ENCODE results near the gene TPR.

TPR gene

DNA sequence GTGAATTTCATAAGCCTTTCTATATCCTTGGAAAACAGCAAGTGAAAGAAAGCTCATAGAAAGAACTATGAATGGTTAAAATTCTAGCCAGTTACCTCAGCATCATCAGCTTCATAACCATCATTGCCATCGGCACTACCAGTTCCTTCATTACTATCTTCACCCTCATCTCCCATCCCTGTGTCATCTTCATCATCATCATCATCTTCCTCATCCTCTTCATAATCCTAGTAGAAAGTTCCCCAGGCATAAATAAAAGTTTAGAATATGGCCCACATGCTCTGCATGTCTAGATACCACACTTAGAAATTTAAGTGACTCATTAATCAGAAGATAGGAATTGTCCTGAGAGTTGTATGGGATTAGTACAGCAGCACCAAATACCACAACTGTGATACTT is 49.0 kb downstream of the TPR start:
- DNase-seq = no peak

DNA sequence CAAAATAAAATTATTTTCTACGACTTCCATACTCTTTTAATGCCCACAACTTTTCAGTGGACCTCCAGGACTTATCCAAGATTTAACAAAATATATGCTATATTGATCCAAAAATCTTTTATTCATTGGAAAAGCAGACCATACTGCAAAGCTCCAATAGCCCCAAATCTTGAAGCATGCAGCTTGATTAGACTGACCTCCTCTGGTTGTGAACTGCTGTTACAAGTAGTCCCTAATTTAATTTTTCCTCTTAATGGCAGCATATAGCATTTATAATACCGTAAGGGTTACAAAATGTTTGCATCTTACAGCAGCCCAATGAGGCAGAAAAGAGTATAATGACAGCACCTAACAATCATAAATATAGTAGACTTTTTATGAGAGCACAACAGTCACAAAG is 49.8 kb downstream of the TPR start:
- DNase-seq = peak; percentile 20

GRCh38 chr1:186323865-186324264 is 51.2 kb downstream of the TPR start:
- no peak for DNase-seq

DNA sequence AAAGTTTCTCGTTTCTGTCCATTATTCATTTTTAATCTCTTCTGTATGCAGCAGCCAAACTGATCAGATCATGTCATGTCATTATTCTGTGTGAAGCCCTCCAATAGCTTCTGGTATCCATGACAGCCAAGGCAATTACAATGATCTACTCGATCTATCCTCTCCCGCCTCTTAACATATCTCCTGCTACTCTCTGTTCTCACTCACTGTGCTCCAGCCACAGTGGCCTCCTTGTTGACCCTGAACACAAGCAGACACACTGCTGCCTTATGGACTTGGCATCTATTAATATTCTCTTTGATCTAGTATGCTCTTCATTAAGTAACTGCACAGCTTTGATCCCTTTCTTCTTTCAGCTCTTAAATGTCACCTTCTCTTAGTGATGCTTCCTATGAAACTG is 59.5 kb downstream of the TPR start:
- no peak for DNase-seq

DNA sequence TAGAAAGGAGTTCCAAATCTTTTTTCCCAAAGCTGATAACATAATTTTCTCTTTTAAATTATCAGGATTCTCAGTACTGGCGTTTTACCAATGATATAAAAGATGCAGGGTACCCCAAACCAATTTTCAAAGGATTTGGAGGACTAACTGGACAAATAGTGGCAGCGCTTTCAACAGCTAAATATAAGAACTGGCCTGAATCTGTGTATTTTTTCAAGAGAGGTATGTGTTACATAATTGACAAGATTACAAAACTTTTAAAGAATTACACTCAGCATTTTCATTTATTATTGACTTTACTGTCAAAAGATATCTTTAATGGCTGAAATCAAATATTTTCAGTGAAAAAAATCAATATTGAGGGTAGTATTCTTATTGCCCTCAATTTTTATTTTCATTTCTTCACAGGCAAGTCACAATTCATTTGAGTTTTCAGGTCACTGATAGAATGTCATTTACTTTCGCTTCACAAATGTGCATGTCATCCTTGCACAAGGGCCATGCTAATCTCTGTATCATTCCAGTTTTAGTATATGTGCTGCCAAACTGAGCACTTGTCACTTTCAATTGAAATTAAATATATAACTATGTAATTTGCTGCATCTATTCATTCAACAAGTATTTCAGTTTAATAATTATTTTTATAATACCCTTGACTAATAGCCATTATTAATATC is 63.5 kb downstream of the TPR start:
- no peak for DNase-seq

DNA sequence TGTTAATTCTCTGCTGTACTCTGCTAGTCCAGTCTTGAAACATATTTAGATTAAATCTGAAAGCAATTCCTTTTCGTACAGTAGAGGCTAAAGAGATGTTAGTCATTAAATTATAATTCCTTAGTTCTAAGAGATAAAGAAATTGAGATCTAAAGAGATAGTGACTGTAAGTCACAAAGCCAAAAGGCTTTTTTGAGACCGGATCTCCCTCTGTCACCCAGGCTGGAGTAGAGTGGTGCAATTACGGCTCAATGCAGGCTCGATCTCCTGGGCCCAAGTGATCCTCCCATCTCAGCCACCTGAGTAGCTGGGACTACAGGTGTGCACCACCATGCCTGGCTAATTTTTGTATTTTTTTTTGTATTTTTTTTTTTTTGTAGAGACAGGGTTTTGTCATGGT is 64.7 kb downstream of the TPR start:
- no peak for DNase-seq

DNA sequence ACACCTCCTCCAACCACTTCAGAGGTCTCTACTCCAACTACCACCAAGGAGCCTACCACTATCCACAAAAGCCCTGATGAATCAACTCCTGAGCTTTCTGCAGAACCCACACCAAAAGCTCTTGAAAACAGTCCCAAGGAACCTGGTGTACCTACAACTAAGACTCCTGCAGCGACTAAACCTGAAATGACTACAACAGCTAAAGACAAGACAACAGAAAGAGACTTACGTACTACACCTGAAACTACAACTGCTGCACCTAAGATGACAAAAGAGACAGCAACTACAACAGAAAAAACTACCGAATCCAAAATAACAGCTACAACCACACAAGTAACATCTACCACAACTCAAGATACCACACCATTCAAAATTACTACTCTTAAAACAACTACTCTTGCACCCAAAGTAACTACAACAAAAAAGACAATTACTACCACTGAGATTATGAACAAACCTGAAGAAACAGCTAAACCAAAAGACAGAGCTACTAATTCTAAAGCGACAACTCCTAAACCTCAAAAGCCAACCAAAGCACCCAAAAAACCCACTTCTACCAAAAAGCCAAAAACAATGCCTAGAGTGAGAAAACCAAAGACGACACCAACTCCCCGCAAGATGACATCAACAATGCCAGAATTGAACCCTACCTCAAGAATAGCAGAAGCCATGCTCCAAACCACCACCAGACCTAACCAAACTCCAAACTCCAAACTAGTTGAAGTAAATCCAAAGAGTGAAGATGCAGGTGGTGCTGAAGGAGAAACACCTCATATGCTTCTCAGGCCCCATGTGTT is 66.6 kb downstream of the TPR start:
- DNase-seq = no peak

- DNase-seq = no peak
These were observed 67.6 kb downstream of the TPR start for GRCh38 chr1:186307445-186307844.

DNA sequence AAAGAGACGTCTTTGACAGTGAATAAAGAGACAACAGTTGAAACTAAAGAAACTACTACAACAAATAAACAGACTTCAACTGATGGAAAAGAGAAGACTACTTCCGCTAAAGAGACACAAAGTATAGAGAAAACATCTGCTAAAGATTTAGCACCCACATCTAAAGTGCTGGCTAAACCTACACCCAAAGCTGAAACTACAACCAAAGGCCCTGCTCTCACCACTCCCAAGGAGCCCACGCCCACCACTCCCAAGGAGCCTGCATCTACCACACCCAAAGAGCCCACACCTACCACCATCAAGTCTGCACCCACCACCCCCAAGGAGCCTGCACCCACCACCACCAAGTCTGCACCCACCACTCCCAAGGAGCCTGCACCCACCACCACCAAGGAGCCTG is 68.5 kb downstream of the TPR start:
- no peak for DNase-seq

DNA sequence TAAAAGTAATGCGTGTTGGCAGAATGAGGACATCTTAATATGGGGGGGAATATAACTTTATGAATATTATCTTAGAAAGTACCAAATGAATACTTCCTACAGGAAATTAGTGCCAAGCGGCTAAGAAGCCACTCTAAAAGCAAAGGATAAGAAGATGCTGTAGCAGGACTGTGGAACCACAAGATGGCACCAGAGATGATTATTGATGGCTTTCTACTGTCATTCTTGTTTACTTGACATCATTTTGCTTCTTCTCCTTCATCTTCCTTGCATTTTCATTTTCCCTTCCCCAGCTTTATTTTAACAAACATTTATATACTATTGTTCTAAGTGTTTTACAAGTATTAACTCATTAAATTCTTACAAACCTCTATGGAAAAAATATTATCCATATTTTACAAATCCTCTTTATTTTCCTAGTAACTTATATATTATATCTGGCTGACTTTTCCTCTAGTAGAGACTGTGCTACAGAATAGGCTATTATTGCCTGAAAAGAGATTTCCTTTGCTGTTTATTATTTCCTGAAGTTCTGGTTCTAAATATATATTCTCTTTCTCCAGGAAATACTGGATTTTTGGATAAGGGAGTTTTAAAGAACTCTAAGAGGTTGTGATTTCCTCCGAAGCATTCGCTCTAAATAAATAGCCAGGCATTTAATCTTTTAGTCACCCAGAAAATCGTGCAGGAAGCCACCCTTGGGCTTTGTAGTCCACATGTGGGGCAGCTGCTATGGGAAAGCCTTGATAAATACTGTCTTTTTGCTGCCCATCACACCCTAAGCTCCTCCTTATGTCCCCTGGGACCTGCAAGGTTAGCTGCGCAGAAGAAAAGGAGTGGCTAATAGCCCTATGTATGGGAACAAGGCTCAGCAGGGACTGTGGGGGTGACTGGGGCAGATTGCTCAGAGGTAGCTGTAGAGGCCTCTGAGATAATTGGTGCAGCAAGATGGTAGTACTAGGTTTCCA is 69.8 kb downstream of the TPR start:
- peak; percentile 47 for DNase-seq

GRCh38 chr1:186303911-186304310 is 71.1 kb downstream of the TPR start:
- DNase-seq = no peak

DNA sequence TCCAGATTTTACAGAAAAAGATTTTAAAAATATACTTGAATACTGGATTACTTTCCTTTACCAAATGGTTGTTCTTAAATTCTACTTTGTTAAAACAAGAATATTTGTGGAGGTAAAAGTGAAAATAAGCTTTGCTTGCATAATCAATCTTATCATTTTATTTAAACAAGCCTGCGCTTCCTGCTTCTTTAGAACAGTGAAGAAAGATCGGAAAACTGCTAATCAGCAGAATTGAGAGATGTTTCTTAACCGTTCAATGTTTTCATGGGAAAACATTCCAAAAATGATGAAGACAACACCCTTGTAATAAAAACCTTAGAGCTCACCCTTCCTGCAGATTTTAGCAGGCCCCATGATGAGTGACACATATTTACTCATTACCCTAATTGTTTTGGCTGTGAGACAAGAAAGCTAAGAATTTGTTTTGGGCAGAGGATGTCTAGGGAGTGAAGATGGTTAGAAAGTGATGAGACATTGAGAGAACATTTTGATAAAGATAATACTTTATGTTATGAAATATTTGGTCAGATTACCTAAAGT is 72.6 kb downstream of the TPR start:
- no peak for DNase-seq

DNA sequence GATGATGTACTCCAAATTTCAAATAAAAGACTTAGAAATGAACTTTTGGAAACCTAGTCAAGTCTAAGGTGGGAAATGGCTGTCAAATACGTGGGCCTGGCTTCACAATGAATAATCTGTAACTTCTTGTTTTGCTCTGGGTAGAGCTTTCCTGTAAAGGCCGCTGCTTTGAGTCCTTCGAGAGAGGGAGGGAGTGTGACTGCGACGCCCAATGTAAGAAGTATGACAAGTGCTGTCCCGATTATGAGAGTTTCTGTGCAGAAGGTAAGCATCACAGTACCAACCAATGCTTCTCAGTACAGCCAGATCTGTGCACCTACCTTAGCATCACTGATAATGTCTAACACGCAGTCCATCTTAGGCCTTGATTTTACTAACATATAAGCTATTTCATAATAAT is 73.6 kb downstream of the TPR start:
- no peak for DNase-seq

GRCh38 chr1:186300056-186300455 is 75.0 kb downstream of the TPR start:
- DNase-seq = no peak

DNA sequence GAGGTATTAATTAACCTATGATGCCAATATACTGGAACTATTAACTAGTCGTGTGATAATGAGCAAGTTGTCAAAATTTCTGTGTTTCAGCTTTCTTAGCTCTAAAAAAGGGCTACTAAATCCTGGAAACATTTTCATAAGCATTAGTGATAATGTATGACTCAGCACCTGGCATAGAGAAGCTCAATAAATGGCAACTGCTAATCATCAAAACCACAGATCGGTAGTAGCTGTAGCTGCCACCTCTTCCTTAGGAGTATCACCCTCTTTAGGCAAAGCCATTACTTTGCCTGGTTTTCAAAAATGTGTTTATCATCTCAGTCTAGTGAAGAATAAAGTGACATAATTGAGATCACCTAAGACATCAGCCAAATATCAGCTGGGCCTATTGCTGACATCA is 75.5 kb downstream of the TPR start:
- DNase-seq = no peak

DNA sequence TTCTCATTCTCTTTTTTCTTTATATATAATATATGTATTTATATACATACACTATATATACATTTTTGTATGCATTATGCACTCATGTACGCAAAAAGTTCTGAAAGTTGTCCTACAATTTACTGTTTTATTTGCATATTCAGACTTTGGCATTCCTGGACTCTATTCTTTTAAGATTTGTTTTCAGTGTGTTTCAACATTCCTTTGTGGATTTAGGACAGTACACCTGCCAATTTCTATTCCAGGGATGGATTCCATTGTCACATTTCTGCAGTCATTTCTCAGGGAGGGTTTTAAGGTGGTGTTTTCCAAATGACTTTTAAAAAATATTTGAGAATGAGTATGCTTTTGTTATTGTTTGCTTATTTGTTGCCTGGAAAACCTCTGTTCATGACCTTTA is 76.2 kb downstream of the TPR start:
- no peak for DNase-seq

- no peak for DNase-seq
These were observed 77.5 kb downstream of the TPR start for GRCh38 chr1:186297439-186298045.

DNA sequence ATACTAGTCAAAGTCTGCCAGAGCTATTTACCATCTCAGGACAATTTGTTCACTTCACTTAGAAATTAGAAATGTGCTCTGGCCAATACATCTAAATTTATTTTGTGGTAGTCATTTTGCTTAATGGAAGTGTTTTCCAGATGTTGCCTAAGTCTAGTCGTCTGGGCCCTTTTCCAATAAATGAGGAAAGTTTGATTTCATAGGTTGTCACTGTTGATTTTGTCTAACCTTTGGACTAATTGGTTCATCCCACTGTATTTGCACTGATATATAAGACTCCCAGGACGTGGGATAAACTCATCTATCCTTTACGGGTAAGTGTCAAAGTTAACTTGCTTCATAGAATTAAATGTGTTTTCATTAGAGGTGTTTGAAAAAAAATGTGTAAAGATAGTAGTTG is 79.1 kb downstream of the TPR start, which contains the start of gene PRG4:
Gene PRG4, plus strand, starts transcription at position 300 of the 400 bp plus-strand sequence.
- no peak for DNase-seq

DNA sequence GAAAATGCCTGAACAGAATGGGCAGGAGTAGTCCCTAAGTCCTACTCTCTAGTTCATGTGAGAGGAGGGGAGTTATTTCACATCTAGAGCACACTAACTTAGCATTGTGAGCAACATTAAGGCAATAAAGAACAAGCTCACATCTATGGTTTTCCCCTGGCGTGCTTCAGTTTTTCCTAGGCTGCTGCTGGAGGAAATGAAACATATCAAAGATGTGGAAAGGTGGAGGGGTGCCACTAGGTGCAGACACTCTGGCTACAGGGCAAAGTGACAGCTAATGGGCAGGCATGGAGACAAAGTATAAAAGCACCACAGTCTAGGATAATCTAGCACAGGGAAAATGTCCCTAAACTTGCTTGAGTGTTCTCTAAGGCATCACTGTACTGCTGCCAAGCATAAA is 82.2 kb downstream of the TPR start:
- DNase-seq = no peak

DNA sequence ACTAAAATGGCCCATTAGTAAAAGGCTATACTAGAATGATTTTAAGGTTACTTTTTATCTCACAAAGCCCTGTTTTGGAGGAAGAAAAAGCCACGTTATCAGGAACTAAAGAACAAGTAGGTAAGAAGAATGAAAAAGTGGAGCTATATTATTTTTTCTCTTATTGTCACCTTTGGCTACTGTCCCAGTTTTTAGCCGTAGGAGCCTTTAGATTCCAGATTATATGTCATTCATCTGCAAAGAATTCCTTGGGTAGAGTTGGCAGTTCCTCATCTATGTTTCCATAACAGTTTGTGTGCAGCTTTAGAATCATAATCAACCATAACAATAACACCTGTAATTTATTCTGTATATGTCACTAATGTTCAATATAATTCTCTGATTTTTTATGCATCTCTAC is 83.8 kb downstream of the TPR start:
- no peak for DNase-seq

GRCh38 chr1:186289943-186290545 is 85.0 kb downstream of the TPR start:
- no peak for DNase-seq

GRCh38 chr1:186286615-186287315 is 88.3 kb downstream of the TPR start:
- DNase-seq = no peak

Measured in NCI-H526 treated with DMSO at 0.1 percent for 48 hours (cell line).